ENCODE data around the gene SLC8B1. TPM values are rescaled to one million over a fixed set of nuclear protein-coding genes. Genes with fewer than 3 reads are reported as not detected.

Gene SLC8B1
- total RNA-seq, 1 experiment from 2014 or later: 30.9 TPM

DNA sequence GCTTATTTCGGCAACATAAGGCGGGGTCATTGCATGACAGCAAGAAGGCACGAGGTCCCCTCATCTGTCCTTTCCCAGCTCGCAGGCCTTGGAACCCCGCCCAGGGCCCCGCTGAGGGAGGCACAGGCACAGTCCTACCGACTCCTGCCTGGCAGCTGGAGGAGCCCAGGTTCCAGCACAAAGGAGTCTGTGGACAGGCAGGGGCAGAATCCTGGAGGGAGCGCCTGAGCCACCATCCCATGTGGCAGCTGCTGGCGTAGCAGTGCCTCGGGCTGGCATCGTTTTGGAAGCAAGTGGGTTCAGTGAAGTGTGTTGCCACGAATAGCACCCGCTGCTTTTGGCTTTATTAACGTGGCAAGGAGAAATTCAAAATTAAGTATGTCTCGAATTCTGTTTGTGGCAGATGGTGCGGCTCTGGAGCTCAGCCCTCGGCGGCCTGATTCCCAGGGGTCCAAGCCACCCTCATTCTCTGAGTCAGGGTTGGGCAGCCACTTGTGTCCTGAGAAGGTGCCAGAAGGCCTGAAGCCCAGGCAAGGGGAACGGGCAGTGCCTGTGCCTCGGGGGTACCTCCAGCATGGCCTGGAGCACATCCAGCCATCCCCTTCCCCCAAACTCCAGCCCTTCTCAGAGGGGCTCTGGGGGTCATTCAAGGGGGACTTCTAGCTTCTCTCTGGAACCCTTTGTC is 35.9 kb downstream of the SLC8B1 start:
- Histone ChIP-seq H3K4me2 (ENCODE audit: low read length) (peak overlapping the region; percentile 79), H3K36me3 (ENCODE audit: control insufficient read depth in 1 of 2, insufficient read depth in 2 of 2, low read length in 2 of 2) (peaks cover 0 to under 1% of the 10 kb centered on the region in 2 experiments; a peak in 1 of 4 replicates), H3K9ac (ENCODE audit: low read length) (peak overlapping the region; percentile 58), H3K9me2 (ENCODE audit: insufficient read depth) (no peaks in the 10 kb centered on the region), H3K4me1 (ENCODE audit: control insufficient read depth in 1 of 2, insufficient read depth in 2 of 2, low read length in 2 of 2) (peaks cover 22 to 25% of the 10 kb centered on the region in 2 experiments), H3K9me3 (ENCODE audit: control insufficient read depth in 1 of 2, insufficient read depth in 1 of 2, low read depth in 1 of 2, low read length in 2 of 2) (no peaks in the 10 kb centered on the region), H3K27me3 (ENCODE audit: insufficient read depth, low read length) (no peaks in the 10 kb centered on the region), H4K20me1 (ENCODE audit: insufficient read depth) (no peaks in the 10 kb centered on the region), H3K79me2 (ENCODE audit: insufficient read depth, low read length) (no peaks in the 10 kb centered on the region), H2AFZ (ENCODE audit: low read depth, low read length, poor library complexity, severe bottlenecking) (no peak overlapping the region), H3K4me3 (replicated peaks in 1 of 2; ENCODE audit: low read depth in 1 of 2, low read length in 2 of 2) (peak overlapping the region in 1 of 2 experiments; percentile 46; a peak in 2 of 4 replicates), H3K27ac (ENCODE audit: low read depth, low read length) (peak overlapping the region; percentile 91)
- no peak for DNase-seq (ENCODE audit: low read depth, low spot score)
- POLR2A ChIA-PET: no interaction called here
- RAD21 ChIA-PET (ENCODE audit: low non-redundant PET in 1 of 2, low total read pairs in 2 of 2, uncharacterized antibody in 2 of 2, unreplicated experiment in 2 of 2): interaction anchor here in 1 of 2 experiments (0.6 kb wide), 1 partner anchor 123 kb away, joined by 3 read pairs; the partner anchor contains the start of gene SDSL
- no peak for TF ChIP-seq ELF1 (IDR thresholded peaks at IDR 0.05; ENCODE audit: borderline replicate concordance, low read depth)
- TF ChIP-seq ZNF274 (IDR thresholded peaks at IDR 0.05; ENCODE audit: low read depth, low read length): no peak
- no peak for TF ChIP-seq POLR2AphosphoS5 (IDR thresholded peaks at IDR 0.05; ENCODE audit: low read depth, low read length)
- no peak for TF ChIP-seq JUND (IDR thresholded peaks at IDR 0.05)
- TF ChIP-seq SIN3A (IDR thresholded peaks at IDR 0.05; ENCODE audit: low read depth): no peak
- TF ChIP-seq CBX3 (IDR thresholded peaks at IDR 0.05; ENCODE audit: low read depth): no peak
- TF ChIP-seq EZH2 (IDR thresholded peaks at IDR 0.05): no peak
- no peak for TF ChIP-seq RAD21 (IDR thresholded peaks at IDR 0.05; ENCODE audit: low read depth)
- TF ChIP-seq EGR1 (IDR thresholded peaks at IDR 0.05; ENCODE audit: low read depth): no peak
- TF ChIP-seq, protein P1, sequence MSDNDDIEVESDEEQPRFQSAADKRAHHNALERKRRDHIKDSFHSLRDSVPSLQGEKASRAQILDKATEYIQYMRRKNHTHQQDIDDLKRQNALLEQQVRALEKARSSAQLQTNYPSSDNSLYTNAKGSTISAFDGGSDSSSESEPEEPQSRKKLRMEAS (IDR thresholded peaks at IDR 0.05): no peak
- no peak for TF ChIP-seq POLR2A (IDR thresholded peaks at IDR 0.05; ENCODE audit: borderline replicate concordance, extremely low read depth, insufficient read depth, insufficient read length)
- TF ChIP-seq, protein P2, sequence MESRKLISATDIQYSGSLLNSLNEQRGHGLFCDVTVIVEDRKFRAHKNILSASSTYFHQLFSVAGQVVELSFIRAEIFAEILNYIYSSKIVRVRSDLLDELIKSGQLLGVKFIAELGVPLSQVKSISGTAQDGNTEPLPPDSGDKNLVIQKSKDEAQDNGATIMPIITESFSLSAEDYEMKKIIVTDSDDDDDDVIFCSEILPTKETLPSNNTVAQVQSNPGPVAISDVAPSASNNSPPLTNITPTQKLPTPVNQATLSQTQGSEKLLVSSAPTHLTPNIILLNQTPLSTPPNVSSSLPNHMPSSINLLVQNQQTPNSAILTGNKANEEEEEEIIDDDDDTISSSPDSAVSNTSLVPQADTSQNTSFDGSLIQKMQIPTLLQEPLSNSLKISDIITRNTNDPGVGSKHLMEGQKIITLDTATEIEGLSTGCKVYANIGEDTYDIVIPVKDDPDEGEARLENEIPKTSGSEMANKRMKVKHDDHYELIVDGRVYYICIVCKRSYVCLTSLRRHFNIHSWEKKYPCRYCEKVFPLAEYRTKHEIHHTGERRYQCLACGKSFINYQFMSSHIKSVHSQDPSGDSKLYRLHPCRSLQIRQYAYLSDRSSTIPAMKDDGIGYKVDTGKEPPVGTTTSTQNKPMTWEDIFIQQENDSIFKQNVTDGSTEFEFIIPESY (IDR thresholded peaks at IDR 0.05; ENCODE audit: extremely low read depth, insufficient replicate concordance, low read length): no peak
- no peak for TF ChIP-seq FOSL1 (IDR thresholded peaks at IDR 0.05; ENCODE audit: low read depth)
- TF ChIP-seq REST (IDR thresholded peaks at IDR 0.05; ENCODE audit: low read depth): no peak
- no peak for TF ChIP-seq SRF (IDR thresholded peaks at IDR 0.05; ENCODE audit: low read depth)
- TF ChIP-seq SP1 (IDR thresholded peaks at IDR 0.05; ENCODE audit: low read depth): no peak
- TF ChIP-seq, protein P3, sequence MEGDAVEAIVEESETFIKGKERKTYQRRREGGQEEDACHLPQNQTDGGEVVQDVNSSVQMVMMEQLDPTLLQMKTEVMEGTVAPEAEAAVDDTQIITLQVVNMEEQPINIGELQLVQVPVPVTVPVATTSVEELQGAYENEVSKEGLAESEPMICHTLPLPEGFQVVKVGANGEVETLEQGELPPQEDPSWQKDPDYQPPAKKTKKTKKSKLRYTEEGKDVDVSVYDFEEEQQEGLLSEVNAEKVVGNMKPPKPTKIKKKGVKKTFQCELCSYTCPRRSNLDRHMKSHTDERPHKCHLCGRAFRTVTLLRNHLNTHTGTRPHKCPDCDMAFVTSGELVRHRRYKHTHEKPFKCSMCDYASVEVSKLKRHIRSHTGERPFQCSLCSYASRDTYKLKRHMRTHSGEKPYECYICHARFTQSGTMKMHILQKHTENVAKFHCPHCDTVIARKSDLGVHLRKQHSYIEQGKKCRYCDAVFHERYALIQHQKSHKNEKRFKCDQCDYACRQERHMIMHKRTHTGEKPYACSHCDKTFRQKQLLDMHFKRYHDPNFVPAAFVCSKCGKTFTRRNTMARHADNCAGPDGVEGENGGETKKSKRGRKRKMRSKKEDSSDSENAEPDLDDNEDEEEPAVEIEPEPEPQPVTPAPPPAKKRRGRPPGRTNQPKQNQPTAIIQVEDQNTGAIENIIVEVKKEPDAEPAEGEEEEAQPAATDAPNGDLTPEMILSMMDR (IDR thresholded peaks at IDR 0.05 in 2 of 3, conservative IDR thresholded peaks at IDR 0.05 in 1 of 3; ENCODE audit: borderline replicate concordance in 1 of 3, insufficient read depth in 1 of 3, low read depth in 2 of 3, low read length in 2 of 3): no peak
- CTCF ChIA-PET: no interaction called here
- TSS peak; percentile 35 for BruUV-seq (replicated peaks)
- no peak for ATAC-seq
- intact Hi-C loops (cut with micrococcal nuclease): loop anchor here (5.0 kb wide), 1 partner anchor 102 kb away; no protein-coding TSS in a partner anchor
